CD14-positive monocyte (primary cell): ENCODE measurements around the gene JMJD1C. TPM values are rescaled to one million over a fixed set of nuclear protein-coding genes. Genes with fewer than 3 reads are reported as not detected.

Source experiments
- DNase-seq, 3 donors: peaks; one replicate each; pipeline ENCODE4 v3.0.0-alpha.2; 2011 to 2022
- H2AFZ ChIP-seq: 2 replicates; pipeline ENCODE4 v1.6.0; 2012; ENCODE audit warnings: mild to moderate bottlenecking, low read depth, low read length, inconsistent platforms; ENCODE audit not compliant: insufficient read depth, poor library complexity, severe bottlenecking
- H3K27ac ChIP-seq, 2 donors: 1 replicate in 1 of 2; 2 replicates in 1 of 2; pipeline ENCODE4 v1.5.1; 2012 to 2013; ENCODE audit warnings: low read length in 2 of 2, control low read depth in 1 of 2, inconsistent platforms in 1 of 2, low read depth in 1 of 2, mild to moderate bottlenecking in 1 of 2
- H3K27me3 ChIP-seq, 2 donors: one replicate each; pipeline versions ENCODE4 v1.6.0 to v1.6.1; 2011 to 2013; ENCODE audit warnings: low read length in 2 of 2; ENCODE audit not compliant: control insufficient read depth in 2 of 2, insufficient read depth in 2 of 2
- H3K36me3 ChIP-seq, 2 donors: replicated peaks in 1 of 2; 1 replicate in 1 of 2; 2 replicates in 1 of 2; pipeline versions ENCODE4 v1.5.1 to v1.6.1; 2012 to 2013; ENCODE audit warnings: low read length in 2 of 2, control low read depth in 1 of 2, inconsistent platforms in 1 of 2, mild to moderate bottlenecking in 1 of 2; ENCODE audit not compliant: insufficient read depth in 2 of 2, control insufficient read depth in 1 of 2
- H3K4me1 ChIP-seq, 2 donors: 1 replicate in 1 of 2; 2 replicates in 1 of 2; pipeline versions ENCODE4 v1.5.1 to v1.6.1; 2012 to 2013; ENCODE audit warnings: low read length in 2 of 2, control low read depth in 1 of 2, inconsistent platforms in 1 of 2, mild to moderate bottlenecking in 1 of 2, moderate library complexity in 1 of 2; ENCODE audit not compliant: insufficient read depth in 2 of 2, control insufficient read depth in 1 of 2
- H3K4me2 ChIP-seq: replicated peaks from 2 replicates; pipeline ENCODE3; 2012; ENCODE audit warnings: low read length, moderate library complexity, mild to moderate bottlenecking; ENCODE audit not compliant: poor library complexity, severe bottlenecking; ENCODE audit errors: extremely low read depth
- H3K4me3 ChIP-seq, 3 experiments: fragments of 200-600 bp in 1 of 3; sonication (generic) in 1 of 3; replicated peaks in 1 of 3; 1 replicate in 2 of 3; 2 replicates in 1 of 3; pipeline ENCODE4 v1.5.1; 2011 to 2013; ENCODE audit warnings: low read length in 3 of 3, mild to moderate bottlenecking in 3 of 3, control low read depth in 2 of 3, low read depth in 2 of 3, inconsistent platforms in 1 of 3, moderate library complexity in 1 of 3
- H3K79me2 ChIP-seq: 2 replicates; pipeline ENCODE4 v1.6.0; 2012; ENCODE audit warnings: mild to moderate bottlenecking, control low read depth, inconsistent platforms, low read length, moderate library complexity; ENCODE audit not compliant: insufficient read depth
- H3K9ac ChIP-seq: 2 replicates; pipeline ENCODE4 v1.6.0; 2017; ENCODE audit warnings: low read length, mild to moderate bottlenecking; ENCODE audit not compliant: insufficient read depth, poor library complexity, severe bottlenecking
- H3K9me3 ChIP-seq, 2 donors: replicated peaks in 1 of 2; 1 replicate in 1 of 2; 2 replicates in 1 of 2; pipeline versions ENCODE4 v1.5.1 to v1.6.1; 2012 to 2013; ENCODE audit warnings: low read length in 2 of 2, control low read depth in 1 of 2; ENCODE audit not compliant: control insufficient read depth in 1 of 2, insufficient read depth in 1 of 2
- H4K20me1 ChIP-seq: 2 replicates; pipeline ENCODE4 v1.6.0; 2012; ENCODE audit warnings: mild to moderate bottlenecking, low read length, control low read depth, moderate library complexity; ENCODE audit not compliant: insufficient read depth
- H3K27ac Mint-ChIP-seq, 7 donors: one replicate each; pipeline ENCODE4 v1.8.0; 2020; ENCODE audit warnings: mild to moderate bottlenecking in 7 of 7, mixed read lengths in 7 of 7, moderate library complexity in 6 of 7, inconsistent platforms in 2 of 7
- H3K27me3 Mint-ChIP-seq, 3 donors: one replicate each; pipeline ENCODE4 v1.8.0; 2021 to 2022; ENCODE audit warnings: low read depth in 3 of 3, mild to moderate bottlenecking in 3 of 3, mixed read lengths in 3 of 3, moderate library complexity in 3 of 3, inconsistent platforms in 1 of 3
- H3K36me3 Mint-ChIP-seq, 2 donors: one replicate each; pipeline ENCODE4 v1.8.0; 2020; ENCODE audit warnings: mixed read lengths in 2 of 2, inconsistent platforms in 1 of 2, mild to moderate bottlenecking in 1 of 2
- H3K4me1 Mint-ChIP-seq: one replicate; pipeline ENCODE4 v1.8.0; 2020; ENCODE audit warnings: mild to moderate bottlenecking, mixed read lengths
- H3K4me3 Mint-ChIP-seq, 2 donors: one replicate each; pipeline ENCODE4 v1.8.0; 2020; ENCODE audit warnings: mild to moderate bottlenecking in 2 of 2, mixed read lengths in 2 of 2, moderate library complexity in 1 of 2
- H3K9me3 Mint-ChIP-seq, 7 donors: one replicate each; pipeline ENCODE4 v1.8.0; 2020 to 2022; ENCODE audit warnings: mixed read lengths in 7 of 7, mild to moderate bottlenecking in 6 of 7, moderate library complexity in 6 of 7, inconsistent platforms in 2 of 7
- WGBS: methylation state at CpG from one replicate; pipeline ENCODE4 v1.1.5; 2013; ENCODE audit warnings: missing lambda C conversion rate; ENCODE audit not compliant: insufficient coverage; 5-methylcytosine and 5-hydroxymethylcytosine counted together
- intact Hi-C, 2 donors: fragments of 100-400 bp; cut with micrococcal nuclease; formaldehyde crosslinking; loops; one replicate each; pipeline versions ENCODE4 v1.15.0 to v1.15.1; 2023
- polyA plus RNA-seq, 3 donors: library from polyadenylated mRNA; depleted of rRNA in 1 of 3; unstranded in 2 of 3; stranded (reverse) in 1 of 3; fragments of 300-500 nt in 2 of 3; fragments of >200 nt in 1 of 3; fragmentation: Illumina TruSeq in 2 of 3; gene quantifications; 1 replicate in 2 of 3; 2 replicates in 1 of 3; pipeline ENCODE4 v1.2.3, GENCODE V29; 2012 to 2021
- TF ChIP-seq, protein P1 (sequence below): fragments of 200-600 bp; IDR thresholded peaks from one replicate; pipeline ENCODE4 v1.8.0; 2022; ENCODE audit warnings: antibody characterized with exemption, mild to moderate bottlenecking

The JMJD1C gene
- polyA plus RNA-seq, 3 donors: 27.8 to 84.8 (median 46.5) TPM

DNA sequence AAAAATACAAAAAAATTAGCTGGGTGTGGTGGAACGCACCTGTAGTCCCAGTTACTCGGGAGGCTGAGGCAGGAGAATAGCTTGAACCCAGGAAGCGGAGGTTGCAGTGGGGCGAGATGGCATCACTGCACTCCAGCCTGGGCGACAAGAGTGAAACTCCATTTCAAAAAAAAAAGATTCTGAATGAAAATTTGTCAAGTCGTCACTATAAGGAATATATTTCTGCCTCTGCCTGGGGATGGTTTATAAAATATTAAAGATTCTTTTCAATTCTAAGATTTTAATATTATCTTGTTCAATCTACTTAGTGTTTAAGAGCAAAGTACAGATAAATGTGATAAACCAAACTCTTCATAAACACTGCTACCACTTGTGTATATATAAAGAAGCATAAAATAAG, 185.4 kb downstream of the JMJD1C start:
- Histone ChIP-seq H4K20me1 (no peaks in the 10 kb centered on the region), H3K9me3 (no peaks in the 10 kb centered on the region), H3K27me3 (no peaks in the 10 kb centered on the region), H3K36me3 (no peaks in the 10 kb centered on the region), H3K27ac (no peak overlapping the region), H3K9ac (no peak overlapping the region), H3K4me3 (no peak overlapping the region), H2AFZ (no peak overlapping the region), H3K79me2 (peaks cover 18% of the 10 kb centered on the region), H3K4me2 (no peak overlapping the region), H3K4me1 (no peaks in the 10 kb centered on the region)
- Mint-ChIP-seq H3K4me3 (no peak overlapping the region), H3K9me3 (no peaks in the 10 kb centered on the region), H3K27ac (no peak overlapping the region), H3K36me3 (peaks cover 0 to 14% of the 10 kb centered on the region in 2 donors), H3K4me1 (no peaks in the 10 kb centered on the region), H3K27me3 (peaks cover 0 to 1% (median 0%) of the 10 kb centered on the region in 3 donors)
- intact Hi-C loops: no loop called here
- 100% methylated on average over 4 of the region's 6 CpGs for WGBS
- DNase-seq: no peak
- TF ChIP-seq, protein P1, sequence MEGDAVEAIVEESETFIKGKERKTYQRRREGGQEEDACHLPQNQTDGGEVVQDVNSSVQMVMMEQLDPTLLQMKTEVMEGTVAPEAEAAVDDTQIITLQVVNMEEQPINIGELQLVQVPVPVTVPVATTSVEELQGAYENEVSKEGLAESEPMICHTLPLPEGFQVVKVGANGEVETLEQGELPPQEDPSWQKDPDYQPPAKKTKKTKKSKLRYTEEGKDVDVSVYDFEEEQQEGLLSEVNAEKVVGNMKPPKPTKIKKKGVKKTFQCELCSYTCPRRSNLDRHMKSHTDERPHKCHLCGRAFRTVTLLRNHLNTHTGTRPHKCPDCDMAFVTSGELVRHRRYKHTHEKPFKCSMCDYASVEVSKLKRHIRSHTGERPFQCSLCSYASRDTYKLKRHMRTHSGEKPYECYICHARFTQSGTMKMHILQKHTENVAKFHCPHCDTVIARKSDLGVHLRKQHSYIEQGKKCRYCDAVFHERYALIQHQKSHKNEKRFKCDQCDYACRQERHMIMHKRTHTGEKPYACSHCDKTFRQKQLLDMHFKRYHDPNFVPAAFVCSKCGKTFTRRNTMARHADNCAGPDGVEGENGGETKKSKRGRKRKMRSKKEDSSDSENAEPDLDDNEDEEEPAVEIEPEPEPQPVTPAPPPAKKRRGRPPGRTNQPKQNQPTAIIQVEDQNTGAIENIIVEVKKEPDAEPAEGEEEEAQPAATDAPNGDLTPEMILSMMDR: no peak

DNA sequence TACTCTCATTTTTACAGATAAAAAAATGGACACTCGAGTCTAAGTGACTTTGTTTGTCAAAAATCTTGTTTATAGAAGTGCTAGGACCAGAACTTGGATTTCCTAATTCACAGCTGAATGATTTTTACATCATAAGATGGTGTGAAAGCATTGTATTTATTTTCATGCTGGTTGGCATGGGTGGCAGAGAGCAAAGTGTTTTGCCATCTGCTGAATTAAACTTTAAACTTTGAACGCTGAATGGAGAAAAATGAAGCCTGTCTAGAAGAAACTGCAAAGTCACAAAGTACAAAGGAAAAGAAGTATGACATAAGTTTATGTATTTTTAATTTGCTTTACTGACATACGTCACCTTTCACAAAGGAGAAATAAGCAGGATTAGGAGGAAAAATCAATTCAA, 190.7 kb downstream of the JMJD1C start:
- TF ChIP-seq, protein P1: no peak
- intact Hi-C loops: no loop called here
- Mint-ChIP-seq H3K36me3 (peaks cover 1 to 6% of the 10 kb centered on the region in 2 donors), H3K27me3 (peaks cover 0 to 1% (median 0%) of the 10 kb centered on the region in 3 donors), H3K9me3 (no peaks in the 10 kb centered on the region), H3K27ac (peak overlapping the region in 3 of 7 donors; percentile 8 to 91 (median 20)), H3K4me3 (no peak overlapping the region), H3K4me1 (peaks cover 20% of the 10 kb centered on the region)
- no peak for DNase-seq
- Histone ChIP-seq H2AFZ (no peak overlapping the region), H3K27ac (peak overlapping the region in 1 of 2 donors; percentile 83), H4K20me1 (no peaks in the 10 kb centered on the region), H3K4me1 (peaks cover 16 to 24% of the 10 kb centered on the region in 2 donors), H3K9me3 (no peaks in the 10 kb centered on the region), H3K79me2 (peaks cover 36% of the 10 kb centered on the region), H3K9ac (no peak overlapping the region), H3K27me3 (no peaks in the 10 kb centered on the region), H3K36me3 (no peaks in the 10 kb centered on the region), H3K4me2 (no peak overlapping the region), H3K4me3 (no peak overlapping the region)
- WGBS: 100% methylated on average over 1 of the region's 3 CpGs
